Nephron (organoid): ENCODE data around the gene DEFB121.

Experiments
- H3K27ac Mint-ChIP-seq, 3 experiments: 2 replicates each; pipeline ENCODE4 v1.8.0; 2020; ENCODE audit warnings: mixed read lengths in 3 of 3, mild to moderate bottlenecking in 2 of 3, moderate library complexity in 1 of 3
- H3K27me3 Mint-ChIP-seq: 2 replicates; pipeline ENCODE4 v1.8.0; 2021; ENCODE audit warnings: low read depth, mild to moderate bottlenecking, moderate library complexity, mixed read lengths
- H3K36me3 Mint-ChIP-seq: 2 replicates; pipeline ENCODE4 v1.8.0; 2020; ENCODE audit warnings: low read depth, mixed read lengths
- H3K4me1 Mint-ChIP-seq: 2 replicates; pipeline ENCODE4 v1.8.0; 2020; ENCODE audit warnings: mixed read lengths
- H3K4me3 Mint-ChIP-seq, 3 experiments: 2 replicates each; pipeline ENCODE4 v1.8.0; 2020; ENCODE audit warnings: mild to moderate bottlenecking in 3 of 3, mixed read lengths in 3 of 3, moderate library complexity in 2 of 3
- H3K9me3 Mint-ChIP-seq: 2 replicates; pipeline ENCODE4 v1.8.0; 2020; ENCODE audit warnings: mixed read lengths
- CTCF ChIP-seq, 3 experiments: fragments of 200-600 bp; sonication (generic); IDR thresholded peaks; one replicate each; pipeline ENCODE4 v1.5.0; 2021; ENCODE audit warnings: antibody characterized with exemption in 3 of 3; ENCODE audit not compliant: unreplicated experiment in 3 of 3

Gene DEFB121

GRCh38 chr20:31415653-31416052 lies 9.6 kb upstream of the DEFB121 start:
- H3K27me3 Mint-ChIP-seq: no peaks in the 10 kb centered on the region
- peaks cover 37% of the 10 kb centered on the region for H3K9me3 Mint-ChIP-seq
- TF ChIP-seq CTCF (IDR thresholded peaks at IDR 0.05; ENCODE audit: unreplicated experiment in 3 of 3): no peak
- no peaks in the 10 kb centered on the region for H3K4me1 Mint-ChIP-seq
- H3K27ac Mint-ChIP-seq: no peak overlapping the region
- no peaks in the 10 kb centered on the region for H3K36me3 Mint-ChIP-seq
- no peak overlapping the region for H3K4me3 Mint-ChIP-seq

GRCh38 chr20:31414381-31414780 lies 8.4 kb upstream of the DEFB121 start:
- Mint-ChIP-seq H3K27ac (no peak overlapping the region), H3K36me3 (no peaks in the 10 kb centered on the region), H3K9me3 (peaks cover 39% of the 10 kb centered on the region), H3K27me3 (no peaks in the 10 kb centered on the region), H3K4me3 (no peak overlapping the region), H3K4me1 (no peaks in the 10 kb centered on the region)
- no peak for TF ChIP-seq CTCF (IDR thresholded peaks at IDR 0.05; ENCODE audit: unreplicated experiment in 3 of 3)

GRCh38 chr20:31410011-31410410 lies 4.0 kb upstream of the DEFB121 start:
- Mint-ChIP-seq H3K36me3 (no peaks in the 10 kb centered on the region), H3K4me3 (no peak overlapping the region), H3K9me3 (peaks cover 40% of the 10 kb centered on the region), H3K4me1 (no peaks in the 10 kb centered on the region), H3K27ac (no peak overlapping the region), H3K27me3 (no peaks in the 10 kb centered on the region)
- TF ChIP-seq CTCF (IDR thresholded peaks at IDR 0.05; ENCODE audit: unreplicated experiment in 3 of 3): no peak

GRCh38 chr20:31403886-31404285 lies 2.1 kb downstream of the DEFB121 start:
- TF ChIP-seq CTCF (IDR thresholded peaks at IDR 0.05; ENCODE audit: unreplicated experiment in 3 of 3): no peak
- Mint-ChIP-seq H3K9me3 (peaks cover 29% of the 10 kb centered on the region), H3K27me3 (no peaks in the 10 kb centered on the region), H3K36me3 (no peaks in the 10 kb centered on the region), H3K27ac (no peak overlapping the region), H3K4me3 (no peak overlapping the region), H3K4me1 (no peaks in the 10 kb centered on the region)

GRCh38 chr20:31394900-31395299 lies 11.1 kb downstream of the DEFB121 start:
- TF ChIP-seq CTCF (IDR thresholded peaks at IDR 0.05; ENCODE audit: unreplicated experiment in 3 of 3): no peak
- Mint-ChIP-seq H3K36me3 (peaks cover 4% of the 10 kb centered on the region), H3K9me3 (peaks cover 40% of the 10 kb centered on the region), H3K4me1 (no peaks in the 10 kb centered on the region), H3K4me3 (no peak overlapping the region), H3K27ac (no peak overlapping the region), H3K27me3 (no peaks in the 10 kb centered on the region)

- Mint-ChIP-seq H3K27me3 (no peaks in the 10 kb centered on the region), H3K4me1 (no peaks in the 10 kb centered on the region), H3K9me3 (peaks cover 46% of the 10 kb centered on the region), H3K4me3 (no peak overlapping the region), H3K36me3 (peaks cover 4% of the 10 kb centered on the region), H3K27ac (no peak overlapping the region)
- TF ChIP-seq CTCF (IDR thresholded peaks at IDR 0.05; ENCODE audit: unreplicated experiment in 3 of 3): no peak
Measured at GRCh38 chr20:31392836-31393235, 13.2 kb downstream of the DEFB121 start.
